Stimulated activated CD8-positive, alpha-beta memory T cell treated with anti-CD3 and anti-CD28 coated beads, Interleukin-15, amount 100 ng/mL, for 1 hour (primary cell): ENCODE results near the gene CACNA1D.

ENCODE experiments used
- DNase-seq: peaks from one replicate; pipeline ENCODE4 v3.0.0-alpha.2; 2020; ENCODE audit warnings: low read depth

The CACNA1D gene

DNA sequence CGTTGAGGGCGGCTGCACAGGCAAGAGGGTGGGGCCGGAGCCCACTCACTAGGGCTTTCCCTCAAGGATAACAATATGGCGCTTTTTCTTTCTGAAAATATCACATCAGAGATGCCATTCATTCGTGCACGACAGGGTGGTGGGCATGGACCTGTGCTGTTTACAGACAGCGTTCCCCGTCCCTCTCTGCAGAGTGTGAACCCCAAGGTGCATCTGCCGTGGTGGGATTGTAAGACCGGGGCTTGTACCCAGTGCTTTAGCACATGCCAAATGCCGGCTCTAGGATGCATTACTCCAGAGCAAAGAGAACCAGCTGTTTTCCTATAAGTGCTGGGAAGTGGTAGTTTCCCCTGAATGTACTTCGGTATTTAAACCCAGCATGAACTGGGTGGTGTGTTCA is 314.9 kb downstream of the CACNA1D start:
- DNase-seq = no peak

DNA sequence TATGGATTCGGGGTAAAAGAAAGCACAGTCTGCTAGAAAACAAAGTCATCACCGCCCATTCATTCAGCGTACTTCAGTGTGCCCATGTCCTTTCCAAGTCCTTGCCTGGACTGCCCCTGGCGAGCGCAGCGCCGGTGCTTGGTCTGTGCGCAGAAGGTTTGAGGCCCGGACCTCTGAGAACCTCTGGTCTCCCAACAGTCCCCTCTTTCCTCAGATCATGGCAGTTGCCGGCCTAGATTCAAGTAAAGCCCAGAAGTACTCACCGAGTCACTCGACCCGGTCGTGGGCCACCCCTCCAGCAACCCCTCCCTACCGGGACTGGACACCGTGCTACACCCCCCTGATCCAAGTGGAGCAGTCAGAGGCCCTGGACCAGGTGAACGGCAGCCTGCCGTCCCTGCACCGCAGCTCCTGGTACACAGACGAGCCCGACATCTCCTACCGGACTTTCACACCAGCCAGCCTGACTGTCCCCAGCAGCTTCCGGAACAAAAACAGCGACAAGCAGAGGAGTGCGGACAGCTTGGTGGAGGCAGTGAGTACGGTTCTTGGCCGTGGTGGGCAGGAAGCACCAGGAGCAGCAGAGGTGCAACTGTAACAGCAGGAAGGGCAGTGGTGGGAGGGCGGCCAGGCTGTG is 315.5 kb downstream of the CACNA1D start:
- no peak for DNase-seq

DNA sequence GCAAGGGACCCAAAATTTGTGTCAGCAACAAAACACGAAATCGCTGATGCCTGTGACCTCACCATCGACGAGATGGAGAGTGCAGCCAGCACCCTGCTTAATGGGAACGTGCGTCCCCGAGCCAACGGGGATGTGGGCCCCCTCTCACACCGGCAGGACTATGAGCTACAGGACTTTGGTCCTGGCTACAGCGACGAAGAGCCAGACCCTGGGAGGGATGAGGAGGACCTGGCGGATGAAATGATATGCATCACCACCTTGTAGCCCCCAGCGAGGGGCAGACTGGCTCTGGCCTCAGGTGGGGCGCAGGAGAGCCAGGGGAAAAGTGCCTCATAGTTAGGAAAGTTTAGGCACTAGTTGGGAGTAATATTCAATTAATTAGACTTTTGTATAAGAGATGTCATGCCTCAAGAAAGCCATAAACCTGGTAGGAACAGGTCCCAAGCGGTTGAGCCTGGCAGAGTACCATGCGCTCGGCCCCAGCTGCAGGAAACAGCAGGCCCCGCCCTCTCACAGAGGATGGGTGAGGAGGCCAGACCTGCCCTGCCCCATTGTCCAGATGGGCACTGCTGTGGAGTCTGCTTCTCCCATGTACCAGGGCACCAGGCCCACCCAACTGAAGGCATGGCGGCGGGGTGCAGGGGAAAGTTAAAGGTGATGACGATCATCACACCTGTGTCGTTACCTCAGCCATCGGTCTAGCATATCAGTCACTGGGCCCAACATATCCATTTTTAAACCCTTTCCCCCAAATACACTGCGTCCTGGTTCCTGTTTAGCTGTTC is 316.9 kb downstream of the CACNA1D start:
- DNase-seq = no peak

GRCh38 chr3:53812434-53812833 is 318.0 kb downstream of the CACNA1D start:
- no peak for DNase-seq

GRCh38 chr3:53813229-53813628 is 318.8 kb downstream of the CACNA1D start:
- no peak for DNase-seq

DNA sequence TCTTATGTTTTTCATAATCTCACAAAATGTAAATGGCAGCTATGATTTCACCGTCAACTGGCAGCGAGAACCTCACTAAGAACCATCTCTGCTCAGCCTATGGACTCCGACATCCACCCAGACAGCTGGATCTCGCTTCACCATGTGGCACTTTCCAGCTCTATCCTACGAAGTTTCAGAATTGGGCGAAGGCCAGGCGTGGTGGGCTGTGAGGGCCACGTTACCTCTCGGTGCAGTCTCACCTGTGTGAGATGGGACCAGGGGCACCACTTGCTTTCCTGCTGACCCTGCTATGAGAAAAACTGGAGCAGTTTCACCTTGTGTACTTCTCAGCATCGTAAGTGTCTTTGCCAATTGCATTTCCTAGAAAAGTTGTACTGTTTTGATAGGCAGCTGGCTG is 319.5 kb downstream of the CACNA1D start:
- no peak for DNase-seq

DNA sequence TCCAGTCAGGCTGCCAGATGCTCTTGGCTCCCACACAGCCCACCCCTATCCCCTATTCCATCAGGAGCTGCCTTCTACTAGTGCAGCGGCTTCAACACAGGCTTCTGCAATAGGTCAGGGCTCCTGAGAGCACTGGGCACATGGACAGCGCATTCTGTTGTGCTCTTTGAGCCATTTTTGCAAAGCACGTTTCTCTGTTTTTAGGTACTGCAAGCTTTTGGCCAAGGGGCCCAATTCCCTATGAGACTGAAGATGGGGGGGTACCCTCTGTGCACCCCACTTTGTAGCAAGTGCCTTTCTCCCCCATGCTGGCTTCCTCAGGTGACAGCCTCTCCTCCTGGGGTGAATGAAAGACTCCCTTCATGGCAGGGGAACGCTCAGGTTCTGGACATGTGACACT is 320.7 kb downstream of the CACNA1D start:
- no peak for DNase-seq

GRCh38 chr3:53815651-53816050 is 321.2 kb downstream of the CACNA1D start:
- DNase-seq = no peak

- DNase-seq = no peak
Measured at GRCh38 chr3:53816425-53816824, 322.0 kb downstream of the CACNA1D start.

DNA sequence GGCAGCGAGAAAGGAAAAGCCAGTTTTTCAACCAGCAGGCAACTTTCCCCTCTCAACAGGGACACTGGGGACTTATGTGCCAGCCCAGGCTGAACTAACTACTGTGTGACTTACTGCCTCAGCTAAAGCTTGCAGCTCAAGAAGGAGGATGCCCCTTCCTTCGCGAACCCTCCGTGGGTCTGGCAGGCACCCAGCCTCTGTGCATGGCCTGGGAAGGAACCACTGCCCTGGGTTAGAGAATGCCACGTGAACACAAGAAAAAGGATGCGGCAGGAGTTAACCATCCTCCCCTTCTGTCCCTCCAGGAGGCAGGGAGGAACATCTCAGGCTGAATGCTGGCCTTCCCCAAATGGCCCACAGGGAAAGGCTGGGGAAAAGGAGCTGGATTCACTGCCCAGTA is 322.8 kb downstream of the CACNA1D start:
- DNase-seq = no peak

DNA sequence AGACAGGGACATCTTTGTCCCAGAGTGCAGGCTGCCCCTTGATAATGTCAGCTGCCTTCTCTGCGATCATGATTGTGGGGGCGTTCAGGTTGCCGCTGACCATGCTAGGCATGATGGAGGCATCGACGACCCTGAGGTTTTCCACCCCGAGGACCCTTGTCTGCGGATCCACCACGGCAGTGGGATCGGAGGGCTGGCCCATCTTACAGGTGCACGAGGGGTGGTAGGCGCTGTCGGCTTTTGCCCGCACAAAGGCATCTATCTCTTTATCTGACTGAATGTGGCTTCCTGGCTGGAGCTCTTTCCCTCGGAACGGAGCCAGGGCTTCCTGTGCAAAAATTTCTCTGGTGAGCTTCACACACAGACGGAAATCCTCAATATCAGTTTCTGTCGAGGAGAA is 323.4 kb downstream of the CACNA1D start:
- DNase-seq = no peak

- no peak for DNase-seq
Measured at GRCh38 chr3:53818221-53819162, 324.1 kb downstream of the CACNA1D start.

DNA sequence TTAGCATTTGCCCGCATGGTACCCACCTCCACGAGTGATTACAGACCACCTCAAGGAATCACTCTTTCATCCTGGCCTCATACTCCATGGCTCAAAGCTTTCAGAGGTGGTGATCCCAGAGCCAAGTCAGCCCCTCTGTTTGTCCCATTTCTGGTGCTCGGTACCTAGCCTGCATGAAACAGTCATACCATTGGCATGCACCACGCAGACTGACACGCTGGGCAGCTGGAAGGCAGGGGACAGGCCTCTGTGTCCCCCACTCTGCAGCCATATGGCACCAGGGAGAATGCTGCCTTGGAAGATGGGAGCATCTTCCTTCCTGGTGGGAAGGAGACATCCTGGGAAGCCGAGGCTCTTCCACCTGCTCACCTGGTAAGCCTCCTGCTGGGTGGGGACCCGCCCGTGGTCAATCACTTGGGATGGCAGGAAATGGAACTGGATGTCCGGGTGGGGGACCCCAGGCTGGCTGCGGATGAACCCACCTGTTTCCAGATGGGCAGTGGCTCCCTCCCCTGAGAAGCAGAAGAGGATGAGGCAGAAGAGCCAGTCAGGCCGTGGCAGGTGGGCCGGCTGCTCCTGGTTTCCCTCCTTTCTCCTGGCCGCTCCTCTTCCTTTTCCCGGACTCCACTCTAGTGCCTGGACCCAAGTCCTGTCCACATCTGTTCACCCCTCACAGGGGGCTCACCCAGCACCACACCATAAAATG is 324.9 kb downstream of the CACNA1D start:
- no peak for DNase-seq

GRCh38 chr3:53820084-53820483 is 325.7 kb downstream of the CACNA1D start:
- DNase-seq = no peak

DNA sequence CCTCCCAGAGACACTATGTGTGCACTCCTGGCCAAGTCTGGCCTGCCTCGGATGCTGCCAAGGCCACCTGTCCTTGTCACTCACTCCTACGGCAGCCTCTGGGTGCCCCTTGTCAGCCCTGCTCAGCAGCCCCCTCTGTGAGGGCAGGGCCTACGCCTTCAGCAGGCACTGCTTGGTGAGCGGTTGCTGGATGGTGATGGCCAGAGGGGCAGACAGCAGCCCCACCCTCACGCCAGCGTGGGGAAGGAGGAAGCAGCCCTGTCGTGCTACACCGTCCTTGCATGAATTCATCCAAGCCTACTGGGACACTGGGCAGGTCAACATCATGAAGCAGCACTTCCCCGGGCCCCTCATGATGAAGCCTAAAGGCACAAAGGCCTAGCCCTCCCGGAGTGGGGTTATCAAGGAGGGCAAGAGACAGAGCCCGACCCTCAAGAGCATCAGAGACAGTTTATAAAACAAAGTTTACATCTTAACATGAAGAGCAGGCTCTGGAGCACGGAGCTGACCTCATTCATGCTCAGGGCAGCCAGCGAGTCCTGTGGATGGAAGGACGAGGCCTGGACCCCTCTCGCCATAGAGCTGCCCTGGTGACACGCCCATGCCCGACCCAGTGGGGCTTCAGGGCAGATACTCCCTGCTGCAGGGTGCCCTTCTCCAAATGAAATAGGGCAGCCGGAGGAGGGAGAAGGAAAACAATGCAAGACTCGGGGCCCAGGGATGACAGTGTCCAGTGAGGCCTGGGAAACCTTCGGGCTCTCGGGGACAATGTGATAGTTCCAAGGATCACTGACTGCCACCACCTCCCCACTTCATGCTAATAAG is 326.6 kb downstream of the CACNA1D start:
- DNase-seq = no peak

- no peak for DNase-seq
Measured at GRCh38 chr3:53821631-53822121, 327.3 kb downstream of the CACNA1D start.

DNA sequence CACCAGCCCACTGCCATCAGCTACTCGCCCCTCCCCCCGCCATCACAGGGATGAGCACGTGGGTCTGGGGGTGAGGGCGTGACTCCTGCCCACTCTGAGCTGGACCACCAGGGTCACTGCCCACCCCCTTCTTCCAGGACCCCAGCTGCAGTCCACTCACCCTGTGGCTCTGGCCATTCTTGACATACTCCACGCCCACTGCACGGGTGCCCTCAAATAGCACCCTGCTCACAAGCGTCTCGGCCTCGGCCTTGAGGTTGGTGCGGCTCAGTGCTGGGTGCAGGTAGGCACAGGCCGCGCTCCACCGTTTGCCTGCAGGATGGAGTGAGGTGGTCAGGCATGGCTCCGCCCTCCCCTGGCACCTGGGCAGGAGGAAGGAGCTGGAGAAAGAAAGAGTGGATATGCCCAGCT is 327.9 kb downstream of the CACNA1D start:
- DNase-seq = no peak

GRCh38 chr3:53823026-53823955 is 328.9 kb downstream of the CACNA1D start:
- DNase-seq = no peak

DNA sequence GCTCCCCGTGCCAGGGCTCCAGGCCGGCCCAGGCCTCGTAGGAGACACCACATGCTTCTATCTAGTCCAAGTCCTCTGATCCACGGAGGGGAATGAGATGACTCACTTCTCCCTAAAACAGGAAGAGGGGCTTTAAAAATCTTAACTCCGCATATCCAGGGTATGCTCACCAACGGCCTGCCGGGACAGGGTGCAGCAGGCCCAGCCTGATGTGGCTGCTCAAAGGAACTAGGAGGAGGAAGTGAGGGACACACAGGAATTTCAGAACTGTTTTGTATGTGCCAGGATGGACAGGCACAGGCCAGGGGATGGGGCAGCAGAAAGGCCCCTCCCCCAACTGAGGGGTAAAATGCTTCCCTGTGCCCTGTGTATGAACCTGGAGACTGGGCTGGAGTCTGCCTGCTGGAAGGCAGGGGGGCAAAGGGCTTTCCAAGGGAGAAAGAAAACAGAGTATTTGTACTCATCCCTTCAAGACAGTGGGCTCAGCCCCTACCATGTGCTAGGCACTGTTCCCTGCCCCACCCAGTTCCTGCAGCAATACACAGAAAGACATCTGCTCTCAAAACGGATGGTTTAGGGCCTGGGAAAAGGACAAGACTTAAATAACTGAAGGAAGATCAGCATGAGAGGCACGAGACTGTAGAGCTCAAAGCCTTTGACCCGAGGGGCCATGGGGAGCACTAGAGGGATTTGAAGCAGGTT is 329.7 kb downstream of the CACNA1D start:
- no peak for DNase-seq
